Right lobe of liver (tissue), 6 donors: Measurements from ENCODE around the gene SMAD1. TPM values are rescaled to one million over a fixed set of nuclear protein-coding genes. Genes with fewer than 3 reads are reported as not detected.

Source experiments
- ATAC-seq, 4 donors: fragments of 200-7000 bp; cut with Tn5 transposase; one replicate each; pipeline ENCODE4 v1.9.1; 2020; ENCODE audit warnings: mild to moderate bottlenecking in 4 of 4, moderate library complexity in 4 of 4
- DNase-seq, 3 donors: peaks; one replicate each; pipeline ENCODE4 v3.0.0-alpha.2; 2020
- H3K27ac ChIP-seq, 3 donors: fragments of 200-600 bp; one replicate each; pipeline ENCODE4 v1.8.0; 2022
- H3K27me3 ChIP-seq, 2 donors: fragments of 200-600 bp; one replicate each; pipeline ENCODE4 v1.8.0; 2022
- H3K36me3 ChIP-seq, 4 donors: fragments of 200-600 bp; sonication (generic) in 1 of 4; one replicate each; pipeline versions ENCODE4 v1.5.1 to v1.8.0; 2017 to 2022; ENCODE audit warnings: control low read depth in 1 of 4
- H3K4me1 ChIP-seq, 4 donors: fragments of 200-600 bp; sonication (generic) in 1 of 4; one replicate each; pipeline versions ENCODE4 v1.5.1 to v1.8.0; 2017 to 2022; ENCODE audit warnings: control low read depth in 1 of 4
- H3K4me3 ChIP-seq, 3 donors: fragments of 200-600 bp; one replicate each; pipeline ENCODE4 v1.8.0; 2022
- H3K9me3 ChIP-seq, 4 donors: fragments of 200-600 bp; sonication (generic) in 1 of 4; one replicate each; pipeline versions ENCODE4 v1.5.1 to v1.8.0; 2017 to 2022; ENCODE audit warnings: control low read depth in 1 of 4
- CTCF ChIP-seq, 4 donors: fragments of 200-600 bp in 3 of 4; fragments of 450-650 bp in 1 of 4; IDR thresholded peaks; one replicate each; pipeline versions ENCODE4 v1.5.1 to v1.8.0; 2016 to 2022; ENCODE audit warnings: antibody characterized with exemption in 4 of 4, mild to moderate bottlenecking in 2 of 4
- POLR2A ChIP-seq: fragments of 450-650 bp; IDR thresholded peaks from one replicate; pipeline ENCODE4 v1.6.1; 2017; ENCODE audit warnings: antibody characterized with exemption, mild to moderate bottlenecking
- WGBS: methylation state at CpG from one replicate; pipeline ENCODE4 v1.1.6; 2018; ENCODE audit warnings: low coverage, low lambda C conversion rate; ENCODE audit not compliant: insufficient coverage; ENCODE audit errors: missing lambda C conversion rate; 5-methylcytosine and 5-hydroxymethylcytosine counted together
- intact Hi-C, 2 donors: fragments of 100-400 bp; cut with DNase I; formaldehyde crosslinking; loops; one replicate each; pipeline versions ENCODE4 v1.11.2 to v1.14.1; 2022
- total RNA-seq, 6 experiments: library from RNA; depleted of rRNA in 2 of 6; stranded (reverse); fragments of >200 nt in 2 of 6; fragmentation: NEBNext Ultra II Directional in 3 of 6; extraction: Animal tissue kit (Norgen Biotek cat#: 25700) in 3 of 6; gene quantifications; one replicate each; pipeline versions ENCODE4 v1.1.0 to v1.2.4, GENCODE V29; 2016 to 2023
- donor health status: DM: no; HTN: yes; CAD: no.
- donor health status: DM: no; HTN: no; CAD: no.
- donor health status: DM: no; HTN: no; CAD: no.
- donor health status: DM: no; HTN: yes; CAD: no.
- donor health status: DM: no; HTN: yes; CAD: no.

SMAD1 gene
- total RNA-seq, 6 experiments from 2014 or later: 12.4 to 30.5 (median 18.4) TPM

GRCh38 chr4:145545031-145545430 is 63.4 kb downstream of the SMAD1 start:
- peaks cover 0 to 39% (median 7%) of the 10 kb centered on the region in 4 donors for H3K36me3 ChIP-seq
- H3K9me3 ChIP-seq: no peaks in the 10 kb centered on the region
- DNase-seq (no peak), ATAC-seq (peak in 1 of 4 donors; percentile 45)
- no peak overlapping the region for H3K27ac ChIP-seq
- TF ChIP-seq POLR2A (no peak), CTCF (IDR thresholded peaks at IDR 0.05) (no peak)
- H3K4me1 ChIP-seq: no peaks in the 10 kb centered on the region
- no peak overlapping the region for H3K4me3 ChIP-seq
- intact Hi-C loops: no loop called here
- H3K27me3 ChIP-seq: no peaks in the 10 kb centered on the region
- WGBS: 73% methylated on average over 1 of the region's 1 CpG

- Histone ChIP-seq H3K27ac (no peak overlapping the region), H3K9me3 (no peaks in the 10 kb centered on the region), H3K4me1 (no peaks in the 10 kb centered on the region), H3K36me3 (peaks cover 0 to 39% (median 7%) of the 10 kb centered on the region in 4 donors), H3K4me3 (no peak overlapping the region), H3K27me3 (no peaks in the 10 kb centered on the region)
- DNase-seq (no peak), ATAC-seq (peak in 3 of 4 donors; percentile 33 to 88 (median 60))
- TF ChIP-seq CTCF (IDR thresholded peaks at IDR 0.05) (no peak), POLR2A (no peak)
- intact Hi-C loops: no loop called here
Measured at GRCh38 chr4:145545538-145546174, 64.0 kb downstream of the SMAD1 start.

GRCh38 chr4:145546175-145546915 is 64.7 kb downstream of the SMAD1 start:
- Histone ChIP-seq H3K27ac (no peak overlapping the region), H3K27me3 (no peaks in the 10 kb centered on the region), H3K4me1 (no peaks in the 10 kb centered on the region), H3K9me3 (no peaks in the 10 kb centered on the region), H3K4me3 (no peak overlapping the region), H3K36me3 (peaks cover 0 to 39% (median 7%) of the 10 kb centered on the region in 4 donors)
- WGBS: 91% methylated on average over 4 of the region's 7 CpGs
- DNase-seq (no peak), ATAC-seq (no peak)
- intact Hi-C loops: no loop called here
- no peak for TF ChIP-seq POLR2A
- no peak for TF ChIP-seq CTCF (IDR thresholded peaks at IDR 0.05)

- WGBS: 65% methylated on average over 3 of the region's 3 CpGs
- Histone ChIP-seq H3K36me3 (peaks cover 0 to 28% (median 8%) of the 10 kb centered on the region in 4 donors), H3K4me1 (no peaks in the 10 kb centered on the region), H3K27me3 (no peaks in the 10 kb centered on the region), H3K9me3 (no peaks in the 10 kb centered on the region), H3K4me3 (no peak overlapping the region), H3K27ac (no peak overlapping the region)
- intact Hi-C loops: no loop called here
- DNase-seq: no peak
- TF ChIP-seq CTCF (IDR thresholded peaks at IDR 0.05) (no peak), POLR2A (no peak)
- no peak for ATAC-seq
Measured at GRCh38 chr4:145551660-145552059, 70.0 kb downstream of the SMAD1 start.
